SK-N-SH (cell line): ENCODE results near the gene PPP6R2. TPM values are rescaled to one million over a fixed set of nuclear protein-coding genes. Genes with fewer than 3 reads are reported as not detected.

Experiments
- CTCF ChIA-PET: fragments of 300-600, 350-600 bp; formaldehyde crosslinking; extraction: SDS; loops from one replicate; lab custom pipeline; 2021; lab: Yijun Ruan, JAX
- POLR2A ChIA-PET: fragments of 350-600 bp; sonication (Branson Sonifier 250); formaldehyde crosslinking; extraction: SDS; loops from one replicate; lab custom pipeline; 2020; ENCODE audit warnings: antibody characterized with exemption, inconsistent platforms; lab: Yijun Ruan, JAX
- DNase-seq: peaks from one replicate; pipeline ENCODE4 v3.0.0; 2012
- H2AFZ ChIP-seq: fragments of 200-600 bp; sonication (generic); 2 replicates; pipeline ENCODE4 v1.8.1; 2016; ENCODE audit warnings: antibody characterized with exemption, mild to moderate bottlenecking, low read depth
- H3F3A ChIP-seq: fragments of 200-600 bp; sonication (generic); replicated peaks from 2 replicates; pipeline ENCODE3; 2016; ENCODE audit warnings: antibody characterized with exemption, mild to moderate bottlenecking; ENCODE audit not compliant: insufficient read depth
- H3K27ac ChIP-seq, 2 experiments: fragments of 200-500 bp in 1 of 2; fragments of 200-600 bp in 1 of 2; sonication (Bioruptor generic) in 1 of 2; sonication (generic), shearing (Covaris generic) in 1 of 2; 2 replicates each; pipeline versions ENCODE4 v1.5.1 to v1.6.1; 2014 to 2016; ENCODE audit warnings: low read depth in 2 of 2, inconsistent platforms in 1 of 2, low read length in 1 of 2, mild to moderate bottlenecking in 1 of 2, mixed read lengths in 1 of 2
- H3K27me3 ChIP-seq: fragments of 200-600 bp; sonication (generic), shearing (Covaris generic); 2 replicates; pipeline ENCODE4 v1.6.1; 2016; ENCODE audit warnings: mixed run types; ENCODE audit not compliant: insufficient read depth
- H3K36me3 ChIP-seq, 2 experiments: fragments of 200-500 bp in 1 of 2; fragments of 200-600 bp in 1 of 2; sonication (Bioruptor generic) in 1 of 2; sonication (generic) in 1 of 2; replicated peaks in 1 of 2; 2 replicates each; pipeline versions ENCODE3 to v1.5.1; 2014 to 2016; ENCODE audit warnings: low read length in 1 of 2, mild to moderate bottlenecking in 1 of 2; ENCODE audit not compliant: insufficient read depth in 2 of 2, control insufficient read depth in 1 of 2
- H3K4me1 ChIP-seq, 2 experiments: fragments of 200-500 bp in 1 of 2; fragments of 200-600 bp in 1 of 2; sonication (Bioruptor generic) in 1 of 2; sonication (generic), shearing (Covaris generic) in 1 of 2; 2 replicates each; pipeline versions ENCODE4 v1.5.1 to v1.6.1; 2014 to 2016; ENCODE audit warnings: low read depth in 1 of 2, low read length in 1 of 2, mixed run types in 1 of 2; ENCODE audit not compliant: insufficient read depth in 2 of 2, control insufficient read depth in 1 of 2
- H3K4me2 ChIP-seq: fragments of 200-600 bp; sonication (generic), shearing (Covaris generic); 2 replicates; pipeline ENCODE4 v1.6.1; 2017; ENCODE audit warnings: mixed run types
- H3K4me3 ChIP-seq, 2 experiments: fragments of 200-500 bp in 1 of 2; fragments of 200-600 bp in 1 of 2; sonication (Bioruptor generic) in 1 of 2; sonication (generic), shearing (Covaris generic) in 1 of 2; 2 replicates each; pipeline versions ENCODE4 v1.5.1 to v1.8.1; 2014 to 2016; ENCODE audit warnings: low read depth in 2 of 2, inconsistent platforms in 1 of 2, low read length in 1 of 2, mild to moderate bottlenecking in 1 of 2, mixed read lengths in 1 of 2, moderate library complexity in 1 of 2
- H3K79me2 ChIP-seq: fragments of 200-600 bp; sonication (generic); 2 replicates; pipeline ENCODE4 v1.8.1; 2017; ENCODE audit warnings: mild to moderate bottlenecking; ENCODE audit not compliant: insufficient read depth
- H3K9ac ChIP-seq: fragments of 200-600 bp; sonication (generic); 2 replicates; pipeline ENCODE4 v1.6.1; 2017; ENCODE audit warnings: mixed run types
- H3K9me2 ChIP-seq: fragments of 200-600 bp; sonication (generic); 2 replicates; pipeline ENCODE4 v1.6.1; 2017; ENCODE audit warnings: mixed run types
- H3K9me3 ChIP-seq: fragments of 200-600 bp; sonication (generic); 2 replicates; pipeline ENCODE4 v1.6.1; 2017; ENCODE audit warnings: mixed run types, mild to moderate bottlenecking, moderate library complexity
- H4K20me1 ChIP-seq: fragments of 200-600 bp; sonication (generic); 2 replicates; pipeline ENCODE4 v1.6.1; 2017; ENCODE audit warnings: mild to moderate bottlenecking, mixed run types; ENCODE audit not compliant: insufficient read depth
- CHD2 ChIP-seq: fragments of 150-350 bp; IDR thresholded peaks from 2 replicates; pipeline ENCODE4 v1.6.1; 2018; ENCODE audit warnings: low read length; ENCODE audit not compliant: partially characterized antibody
- ELF1 ChIP-seq: IDR thresholded peaks from 2 replicates; pipeline ENCODE4 v1.4.0; 2012
- EP300 ChIP-seq, 2 experiments: IDR thresholded peaks; 2 replicates each; pipeline versions ENCODE4 v1.4.0 to v1.6.1; 2012; ENCODE audit warnings: borderline replicate concordance in 1 of 2, low read depth in 1 of 2, low read length in 1 of 2
- EZH2phosphoT487 ChIP-seq: fragments of 200-600 bp; sonication (generic); IDR thresholded peaks from 2 replicates; pipeline ENCODE4 v1.6.1; 2017; ENCODE audit warnings: low read depth, mixed run types, mild to moderate bottlenecking, antibody characterized with exemption, moderate library complexity, borderline replicate concordance
- FOXJ3 ChIP-seq: sonication (generic); formaldehyde crosslinking; IDR thresholded peaks from 2 replicates; pipeline ENCODE4 v1.5.1; 2020; ENCODE audit warnings: mild to moderate bottlenecking, missing genetic modification reagents
- GABPA ChIP-seq: IDR thresholded peaks from 2 replicates; pipeline ENCODE4 v1.4.0; 2012; ENCODE audit warnings: low read depth, mild to moderate bottlenecking
- IRF3 ChIP-seq: fragments of 150-350 bp; IDR thresholded peaks from 2 replicates; pipeline ENCODE4 v1.6.1; 2016; ENCODE audit warnings: mild to moderate bottlenecking, low read depth, low read length
- JUND ChIP-seq: IDR thresholded peaks from 2 replicates; pipeline ENCODE4 v1.4.0; 2012
- MAX ChIP-seq: IDR thresholded peaks from 2 replicates; pipeline ENCODE4 v1.4.0; 2012; ENCODE audit warnings: low read depth
- MXI1 ChIP-seq: IDR thresholded peaks from 2 replicates; pipeline ENCODE4 v1.6.1; 2012; ENCODE audit warnings: mild to moderate bottlenecking, low read depth, low read length, improper control_type of control experiment
- PBX3 ChIP-seq: IDR thresholded peaks from 2 replicates; pipeline ENCODE4; 2012
- RAD21 ChIP-seq: IDR thresholded peaks from 2 replicates; pipeline ENCODE4 v1.6.1; 2012; ENCODE audit warnings: mild to moderate bottlenecking, low read length
- RCOR1 ChIP-seq: fragments of 150-350 bp; IDR thresholded peaks from 2 replicates; pipeline ENCODE4 v1.6.1; 2017; ENCODE audit warnings: antibody characterized with exemption, low read length
- RFX5 ChIP-seq: IDR thresholded peaks from 2 replicates; pipeline ENCODE4 v1.6.1; 2012; ENCODE audit warnings: mild to moderate bottlenecking, improper control_type of control experiment, low read length
- RXRA ChIP-seq: IDR thresholded peaks from 2 replicates; pipeline ENCODE4 v1.4.0; 2012; ENCODE audit warnings: low read depth, mild to moderate bottlenecking, borderline replicate concordance
- TAF1 ChIP-seq: IDR thresholded peaks from 2 replicates; pipeline ENCODE4 v1.6.1; 2012; ENCODE audit warnings: low read depth, mild to moderate bottlenecking, low read length, moderate library complexity, borderline replicate concordance
- TCF12 ChIP-seq: IDR thresholded peaks from 2 replicates; pipeline ENCODE4 v1.4.0; 2012
- USF1 ChIP-seq: IDR thresholded peaks from 2 replicates; pipeline ENCODE4 v1.4.0; 2012; ENCODE audit warnings: low read depth, borderline replicate concordance
- ZBTB33 ChIP-seq: IDR thresholded peaks from 2 replicates; pipeline ENCODE4 v1.4.0; 2012; ENCODE audit warnings: low read depth, borderline replicate concordance
- WGBS: methylation state at CpG from one replicate; pipeline ENCODE4 v1.1.6; 2017; ENCODE audit warnings: low lambda C conversion rate; 5-methylcytosine and 5-hydroxymethylcytosine counted together
- polyA plus RNA-seq, 3 experiments: library from polyadenylated mRNA; depleted of rRNA; stranded (reverse); fragments of >200 nt; gene quantifications; 2 replicates each; pipeline ENCODE4 v1.2.3, GENCODE V29; 2012

Gene PPP6R2
- polyA plus RNA-seq, 1 of the 3 experiments (the other 2 are of a cell fraction): 45.7 TPM

- DNase-seq: no peak
- Histone ChIP-seq H3K79me2 (no peaks in the 10 kb centered on the region), H3K4me1 (peaks cover 5 to 9% of the 10 kb centered on the region in 2 experiments; a peak in 1 of 4 replicates), H4K20me1 (peaks cover 6% of the 10 kb centered on the region; the same call in 1 of the 2 replicates), H3K27ac (no peak overlapping the region), H3K9me2 (no peaks in the 10 kb centered on the region), H3K27me3 (no peaks in the 10 kb centered on the region), H3K4me2 (no peak overlapping the region), H3K4me3 (no peak overlapping the region), H3F3A (peaks cover 9% of the 10 kb centered on the region), H3K9me3 (no peaks in the 10 kb centered on the region), H2AFZ (no peak overlapping the region), H3K9ac (no peak overlapping the region), H3K36me3 (peaks cover 0 to 67% of the 10 kb centered on the region in 2 experiments)
- ChIA-PET POLR2A (no interaction called here), CTCF (interaction anchor here (1.1 to 1.2 kb wide), 2 partner anchors 18 to 41 kb away, joined by 3 read pairs; no protein-coding TSS in a partner anchor)
- WGBS: 96% methylated on average over 8 of the region's 26 CpGs
- TF ChIP-seq EP300 (IDR thresholded peaks at IDR 0.05; ENCODE audit: borderline replicate concordance in 1 of 2, low read depth in 1 of 2, low read length in 1 of 2) (no peak), MXI1 (no peak), RAD21 (no peak), RXRA (no peak), ELF1 (no peak), JUND (no peak), TAF1 (no peak), EZH2phosphoT487 (no peak), FOXJ3 (CRISPR knock-in tag) (no peak), TCF12 (no peak), RCOR1 (no peak), RFX5 (no peak), PBX3 (no peak), IRF3 (no peak), GABPA (no peak), ZBTB33 (no peak), USF1 (no peak), MAX (no peak), CHD2 (no peak)
Measured at GRCh38 chr22:50440544-50441249, 97.6 kb downstream of the PPP6R2 start.
